NCI-H1930 (cell line): ENCODE results near the gene FAM25G.
"Not testable (repeated sequence)": the region's sequence is repeated elsewhere in the genome, so short reads cannot be mapped to it uniquely, and the experiment has no call there.

Experiments
- DNase-seq, 2 experiments: peaks; one replicate each; lab custom pipeline; 2025; lab: John Stamatoyannopoulos, UW

Gene FAM25G

GRCh38 chr10:47465216-47465917 lies 26.1 kb downstream of the FAM25G start:
- not testable (repeated sequence) for DNase-seq

GRCh38 chr10:47462577-47463358 lies 28.7 kb downstream of the FAM25G start:
- DNase-seq: not testable (repeated sequence)

- DNase-seq: not testable (repeated sequence)
Observed at GRCh38 chr10:47461261-47461687, 30.2 kb downstream of the FAM25G start.

DNA sequence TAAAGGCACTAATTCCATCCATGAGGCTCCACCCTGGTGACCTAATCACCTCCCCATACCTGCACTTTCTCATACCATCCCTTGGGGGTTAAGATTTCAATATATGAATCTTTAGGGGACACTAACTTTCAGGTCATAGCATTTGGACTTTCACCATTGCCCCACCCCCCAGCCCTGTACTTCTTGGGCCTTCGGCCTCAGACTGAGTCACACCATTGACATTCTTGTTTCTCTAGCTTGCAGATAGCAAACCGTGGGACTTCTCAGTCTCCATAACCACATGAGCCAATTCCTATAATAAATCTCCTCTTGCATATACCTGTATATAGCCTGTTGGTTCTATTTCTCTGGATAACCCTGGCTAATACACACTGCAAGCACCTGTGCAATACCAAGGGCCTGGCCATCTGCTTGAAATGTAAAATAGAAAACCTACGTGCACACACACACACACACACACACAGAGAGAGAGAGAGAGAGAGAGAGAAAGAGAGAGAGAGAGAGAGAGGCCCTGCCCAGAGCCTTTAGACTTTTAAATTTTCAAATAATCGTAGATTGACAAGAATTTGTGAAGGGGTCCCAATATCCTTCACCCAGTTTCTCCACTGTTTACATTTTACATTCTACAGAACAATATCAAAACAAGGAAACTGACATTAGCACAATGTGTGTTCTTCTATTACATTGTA lies 32.9 kb downstream of the FAM25G start:
- DNase-seq: no peak

GRCh38 chr10:47457826-47458225 lies 33.7 kb downstream of the FAM25G start:
- no peak for DNase-seq

DNA sequence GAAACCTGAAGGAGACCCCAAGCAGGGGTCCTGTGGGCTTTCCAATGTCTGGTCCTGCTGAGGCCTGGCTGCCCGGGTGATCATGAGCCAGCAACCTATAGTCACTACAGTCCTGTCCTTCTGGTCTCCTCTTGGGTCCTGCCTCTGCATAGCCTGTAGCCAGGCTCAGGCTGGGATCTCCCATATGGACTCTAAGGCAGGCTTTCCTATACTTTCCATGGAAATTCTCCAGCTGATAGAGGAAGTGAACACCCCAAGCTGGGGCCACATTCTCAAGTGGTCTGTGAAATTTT lies 34.0 kb downstream of the FAM25G start:
- no peak for DNase-seq

- DNase-seq: no peak
Observed at GRCh38 chr10:47456794-47457527, 34.5 kb downstream of the FAM25G start.

DNA sequence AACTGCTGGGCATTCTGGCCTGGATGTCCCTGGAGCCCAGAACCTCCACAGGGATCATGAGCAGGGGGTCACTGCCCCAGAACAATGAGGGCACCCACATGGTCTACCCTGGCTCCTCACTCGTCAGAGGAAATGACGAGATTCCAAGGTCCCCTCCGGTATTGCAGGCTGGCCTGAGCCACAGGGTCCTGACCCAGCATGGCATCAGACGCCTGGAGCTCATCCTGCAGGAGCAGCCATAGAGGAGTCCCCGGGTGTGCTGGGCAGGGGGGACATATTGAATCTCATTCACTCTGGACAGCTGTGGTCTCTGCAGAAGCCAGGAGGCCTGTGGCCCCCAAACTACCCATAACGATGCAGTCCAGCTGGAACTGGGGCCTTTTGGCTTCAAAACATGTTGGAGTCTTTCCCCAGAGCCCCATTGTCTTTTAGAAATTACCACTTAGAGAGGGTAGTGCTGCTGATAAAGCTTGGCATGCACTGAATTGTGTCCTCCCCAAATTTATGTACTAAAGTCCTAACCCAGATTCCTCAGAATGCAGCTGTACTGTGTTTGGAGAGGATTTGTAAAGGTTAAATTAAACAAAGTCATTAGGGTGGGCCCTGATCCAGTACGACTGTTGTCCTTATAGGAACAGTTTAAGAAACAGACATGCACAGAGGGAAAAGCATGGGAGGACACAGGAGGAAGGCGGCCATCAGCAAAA lies 35.3 kb downstream of the FAM25G start:
- DNase-seq: no peak

DNA sequence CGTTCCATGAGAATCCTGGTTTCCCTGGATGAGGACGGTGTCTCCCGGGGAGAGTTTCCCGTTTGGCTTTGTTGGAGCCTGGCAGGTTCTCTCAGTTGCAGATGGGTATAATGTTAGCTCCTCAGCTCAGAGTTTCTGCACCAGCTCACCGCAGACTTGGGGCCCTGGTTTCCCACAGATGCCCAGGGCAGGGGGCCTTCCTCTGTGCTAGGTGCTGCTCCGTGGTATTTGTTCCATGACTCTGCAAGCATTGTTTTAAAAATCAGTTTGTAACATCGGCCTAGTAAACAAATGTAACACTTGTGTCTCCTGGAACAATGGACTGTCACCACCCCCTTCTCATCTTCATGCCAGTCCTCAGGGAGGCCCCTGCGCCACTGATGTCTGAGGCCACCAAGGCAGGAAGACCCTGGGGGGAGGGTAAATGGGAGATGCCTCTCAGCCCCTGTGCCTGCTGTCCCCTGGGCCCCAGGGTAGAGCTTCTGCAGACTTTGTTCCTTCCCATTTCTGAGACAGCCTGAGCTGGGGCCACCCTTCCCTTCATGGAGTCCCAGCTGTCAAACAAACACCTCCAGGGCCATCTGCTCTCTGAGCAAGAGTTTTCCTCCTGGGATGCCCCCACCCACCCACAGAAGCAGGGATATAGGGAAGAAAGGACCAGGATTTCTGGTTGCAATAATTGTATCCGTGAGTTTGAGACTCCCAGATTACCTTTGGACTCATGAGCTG lies 36.0 kb downstream of the FAM25G start:
- not testable (repeated sequence) for DNase-seq

- no peak for DNase-seq
Observed at GRCh38 chr10:47454780-47455058, 36.8 kb downstream of the FAM25G start.

DNA sequence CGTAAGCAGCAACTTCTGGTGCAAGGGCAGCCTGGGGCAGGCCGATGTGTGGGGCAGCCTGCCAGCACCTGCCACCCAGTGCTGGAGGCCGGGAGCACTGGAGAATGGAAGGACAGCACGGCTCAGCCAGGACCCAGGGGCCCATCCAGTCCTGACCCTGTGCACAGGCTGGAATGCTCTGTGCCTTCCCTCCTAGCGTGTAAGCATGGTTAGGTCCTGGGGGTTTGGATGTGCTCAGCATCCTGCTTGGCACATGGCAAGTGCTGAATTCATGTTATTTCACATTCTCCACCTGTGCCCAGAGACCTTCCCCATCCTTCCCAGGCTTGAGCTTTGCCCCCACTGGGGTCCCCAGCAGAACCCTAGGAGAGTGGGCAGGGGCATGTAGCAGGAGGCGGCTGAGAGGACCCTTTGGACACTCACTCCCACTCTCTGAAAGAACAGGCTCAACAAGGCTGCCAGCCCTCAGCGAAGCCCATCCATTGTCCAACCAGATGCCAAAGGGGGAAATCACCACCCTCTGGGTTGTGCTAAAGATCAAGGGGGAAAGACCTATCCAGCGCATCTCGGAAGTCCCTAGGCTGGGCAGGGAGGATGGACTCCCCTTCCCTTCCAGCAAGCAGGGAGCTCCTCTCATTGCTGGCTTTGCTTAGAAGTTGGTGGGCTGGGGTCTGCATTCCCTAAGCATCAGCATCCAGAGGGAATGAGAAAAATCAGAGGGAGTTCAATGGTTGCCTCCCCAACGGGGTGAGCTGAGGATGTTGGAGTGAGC lies 37.3 kb downstream of the FAM25G start:
- no peak for DNase-seq

- no peak for DNase-seq
Observed at GRCh38 chr10:47453141-47454007, 38.1 kb downstream of the FAM25G start.

GRCh38 chr10:47452495-47453140 lies 38.9 kb downstream of the FAM25G start:
- DNase-seq: no peak

DNA sequence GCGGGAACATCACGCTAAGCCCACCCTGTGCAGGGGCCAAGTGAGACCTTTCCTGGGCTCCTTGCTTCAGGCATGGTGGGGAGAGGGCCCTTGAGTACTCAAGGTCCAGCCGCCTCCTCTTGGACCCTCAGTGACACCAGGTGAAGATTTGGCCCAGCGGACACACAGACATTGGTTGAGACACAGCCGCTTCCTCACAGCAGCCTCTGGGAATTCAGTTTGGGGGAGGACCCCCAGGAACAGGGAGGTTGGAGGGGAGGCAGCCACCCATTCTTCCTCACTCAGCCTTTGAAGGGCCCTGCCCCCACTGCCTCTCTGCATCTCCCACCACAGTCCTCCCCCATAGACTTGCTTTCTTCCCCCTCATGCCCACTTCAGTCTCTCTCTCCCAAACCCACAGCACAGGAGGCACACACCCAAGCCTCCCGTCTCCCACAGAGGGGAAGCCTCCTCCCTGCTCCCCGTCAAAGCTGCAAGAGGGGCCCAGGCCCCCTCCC lies 39.5 kb downstream of the FAM25G start:
- DNase-seq: no peak

- DNase-seq: no peak
Observed at GRCh38 chr10:47451273-47451997, 40.1 kb downstream of the FAM25G start.

GRCh38 chr10:47450442-47450841 lies 41.1 kb downstream of the FAM25G start:
- DNase-seq: no peak

DNA sequence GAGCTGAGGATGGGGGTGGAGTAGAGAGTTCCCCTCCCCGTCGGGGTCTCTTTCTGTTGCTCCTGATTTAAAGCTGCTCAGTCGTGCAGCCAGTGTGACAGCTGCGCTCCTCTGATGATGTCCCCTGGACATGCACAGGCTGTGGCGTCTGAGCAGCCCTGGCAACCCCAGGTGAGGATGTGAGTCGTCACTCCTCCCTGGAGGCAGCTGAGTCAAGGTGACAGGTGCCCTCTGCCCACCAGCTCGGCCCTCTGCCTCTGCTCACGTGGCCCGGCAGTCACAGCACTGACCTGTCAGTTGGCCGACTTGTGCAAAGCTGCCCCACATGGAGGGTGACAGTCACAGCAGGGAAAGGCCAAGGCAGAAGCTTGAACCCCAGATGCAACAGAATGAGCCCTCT lies 41.5 kb downstream of the FAM25G start:
- DNase-seq: no peak
